Stimulated activated CD4-positive, alpha-beta T cell treated with anti-CD3 and anti-CD28 coated beads, Interleukin-2, amount 100 ng/mL, for 48 hours (primary cell): ENCODE measurements around the gene ZNF883.
"Not testable (repeated sequence)": the region's sequence is repeated elsewhere in the genome, so short reads cannot be mapped to it uniquely, and the experiment has no call there.

ENCODE experiments used
- DNase-seq, 2 donors: peaks; one replicate each; pipeline ENCODE4 v3.0.0-alpha.2; 2020

The ZNF883 gene

GRCh38 chr9:113011911-113012381, at the start of gene ZNF883:
Gene ZNF883 (minus strand): TSS chr9:113012192.
- DNase-seq: peak; percentile 1 to 3

GRCh38 chr9:113061072-113061850, 49.3 kb upstream of the ZNF883 start:
- DNase-seq: not testable (repeated sequence)

GRCh38 chr9:113059581-113060284, 47.7 kb upstream of the ZNF883 start:
- DNase-seq: not testable (repeated sequence)

GRCh38 chr9:113057193-113057592, 45.2 kb upstream of the ZNF883 start:
- DNase-seq: no peak

- DNase-seq: peak; percentile 63 to 66
Measured at GRCh38 chr9:113056191-113057106, 44.5 kb upstream of the ZNF883 start, which contains the start of gene ZFP37. Gene ZFP37 (minus strand): TSS chr9:113056724. CDS start chr9:113056688, 36 bp downstream.

GRCh38 chr9:113042884-113043657, 31.1 kb upstream of the ZNF883 start:
- DNase-seq: no peak

GRCh38 chr9:113026200-113026599, 14.2 kb upstream of the ZNF883 start:
- no peak for DNase-seq

GRCh38 chr9:113018247-113018646, 6.3 kb upstream of the ZNF883 start:
- no peak for DNase-seq

- no peak for DNase-seq
Measured at GRCh38 chr9:113012492-113012891, 500 bp upstream of the ZNF883 start.

- DNase-seq: no peak
Measured at GRCh38 chr9:113005777-113006176, 6.2 kb downstream of the ZNF883 start.

- no peak for DNase-seq
Measured at GRCh38 chr9:112997236-112997941, 14.6 kb downstream of the ZNF883 start.

- DNase-seq: no peak
Measured at GRCh38 chr9:112971415-112971814, 40.6 kb downstream of the ZNF883 start.

GRCh38 chr9:112970939-112971338, 41.1 kb downstream of the ZNF883 start:
- DNase-seq: no peak

GRCh38 chr9:112969730-112970129, 42.3 kb downstream of the ZNF883 start:
- no peak for DNase-seq

GRCh38 chr9:112955550-112955949, 56.4 kb downstream of the ZNF883 start:
- no peak for DNase-seq

- peak in 1 of 2 donors; percentile 23 for DNase-seq
Measured at GRCh38 chr9:112945620-112946208, 66.3 kb downstream of the ZNF883 start.

- no peak for DNase-seq
Measured at GRCh38 chr9:112939418-112939817, 72.6 kb downstream of the ZNF883 start.

- DNase-seq: no peak
Measured at GRCh38 chr9:112933696-112934095, 78.3 kb downstream of the ZNF883 start.

- DNase-seq: no peak
Measured at GRCh38 chr9:112925058-112925641, 86.8 kb downstream of the ZNF883 start.

GRCh38 chr9:112921549-112921948, 90.4 kb downstream of the ZNF883 start:
- no peak for DNase-seq

GRCh38 chr9:112917987-112918362, 94.0 kb downstream of the ZNF883 start:
- DNase-seq: no peak
